HG02759 (cell line): ENCODE measurements around the gene LENG8.
"Not testable (repeated sequence)": the region's sequence is repeated elsewhere in the genome, so short reads cannot be mapped to it uniquely, and the experiment has no call there.

Experiments used
- ATAC-seq: cut with Tn5 transposase; IDR thresholded peaks from one replicate; pipeline ENCODE4 v1.9.1; 2021; ENCODE audit warnings: mild to moderate bottlenecking, moderate library complexity; ENCODE audit not compliant: unreplicated experiment

Gene LENG8

DNA sequence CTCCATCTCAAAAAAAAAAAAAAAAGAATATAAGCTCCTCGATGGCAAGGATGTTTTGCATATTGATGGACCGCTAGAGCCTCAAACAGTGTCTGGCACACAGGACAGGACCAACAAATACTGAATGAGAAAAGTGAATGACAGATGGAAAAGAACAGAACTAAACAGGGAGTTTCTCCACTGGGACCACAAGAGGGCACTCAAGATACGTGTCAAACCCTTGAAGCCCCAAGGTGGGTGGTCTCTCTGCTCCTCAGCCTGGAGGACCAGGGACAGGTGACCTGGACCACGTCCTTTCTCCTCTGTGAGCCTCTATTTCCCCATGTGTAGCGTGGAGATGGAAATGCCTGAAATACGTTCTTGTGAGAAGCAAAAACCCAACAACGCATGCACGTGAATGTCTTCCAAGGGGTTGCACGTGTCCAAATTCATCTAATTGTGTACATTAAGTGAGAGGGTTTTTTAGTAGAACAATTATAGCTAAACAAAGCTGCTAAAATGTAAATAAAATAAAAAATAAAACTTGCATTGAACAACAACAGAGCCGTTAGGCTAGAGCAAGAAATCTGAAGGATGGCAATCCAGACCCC is 29.8 kb downstream of the LENG8 start:
- ATAC-seq = no peak

DNA sequence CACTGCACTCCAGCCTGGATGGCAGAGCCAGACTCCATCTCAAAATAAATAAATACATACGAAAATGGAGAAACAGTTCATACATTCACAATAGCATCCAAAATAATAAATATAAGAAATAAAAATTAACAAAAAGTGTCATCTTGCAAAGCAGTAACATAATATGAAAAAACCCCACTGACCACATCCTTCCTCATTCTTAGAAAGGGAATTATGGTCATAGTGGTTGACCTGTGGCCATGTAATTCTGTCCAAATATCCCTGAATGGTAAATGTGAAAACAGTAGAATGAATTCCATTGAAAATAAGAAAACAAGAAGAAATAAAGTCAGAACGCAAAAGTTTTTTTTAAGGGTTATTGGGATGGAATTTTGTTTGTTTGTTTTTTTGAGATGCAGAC is 31.1 kb downstream of the LENG8 start:
- ATAC-seq = no peak

DNA sequence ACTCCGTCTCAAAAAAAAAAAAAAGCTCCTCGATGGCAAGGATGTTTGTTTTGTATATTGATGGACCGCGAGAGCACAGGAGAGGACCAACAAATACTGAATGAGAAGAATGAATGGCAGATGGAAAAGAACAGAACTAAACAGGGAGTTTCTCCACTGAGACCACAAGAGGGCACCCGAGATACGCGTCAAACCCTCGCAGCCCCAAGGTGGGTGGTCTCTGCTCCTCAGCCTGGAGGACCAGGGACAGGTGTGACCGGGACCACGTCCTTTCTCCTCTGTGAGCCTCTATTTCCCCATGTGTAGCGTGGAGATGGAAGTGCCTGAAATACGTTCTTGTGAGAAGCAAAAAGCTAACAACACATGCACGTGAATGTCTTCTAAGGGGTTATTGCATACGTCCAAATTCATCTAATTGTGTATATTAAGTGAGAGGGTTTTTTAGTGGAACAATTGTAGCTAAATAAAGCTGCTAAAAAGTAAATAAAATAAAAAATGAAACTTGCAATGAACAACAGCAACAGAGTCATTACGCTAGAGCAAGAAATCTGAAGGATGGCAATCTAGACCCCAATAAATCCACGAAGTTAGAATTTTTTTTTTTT is 32.4 kb downstream of the LENG8 start:
- no peak for ATAC-seq

- ATAC-seq = no peak
These were observed 33.9 kb downstream of the LENG8 start for GRCh38 chr19:54482889-54483288.

DNA sequence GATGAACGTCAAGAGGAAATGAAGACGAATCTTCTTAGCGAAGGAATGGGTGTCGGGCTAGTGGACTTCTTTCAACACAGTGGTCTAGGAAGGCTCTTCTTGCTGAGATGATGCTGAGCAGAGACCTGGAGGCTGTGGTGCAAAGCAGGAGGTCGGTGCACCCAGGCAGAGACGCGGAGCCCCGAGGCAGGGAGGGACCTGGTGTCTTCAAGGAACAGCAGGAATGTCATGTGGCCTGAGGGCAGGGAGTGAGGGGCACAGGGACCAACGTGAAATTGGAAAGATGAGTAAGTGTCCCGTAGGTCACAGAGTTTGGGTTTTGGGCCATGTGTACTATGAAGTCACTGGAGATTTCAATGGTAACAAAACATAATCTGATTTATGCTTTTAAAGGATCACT is 35.5 kb downstream of the LENG8 start:
- ATAC-seq = no peak

- no peak for ATAC-seq
These were observed 36.9 kb downstream of the LENG8 start for GRCh38 chr19:54485851-54486250.

GRCh38 chr19:54489341-54489740 is 40.3 kb downstream of the LENG8 start:
- ATAC-seq = no peak

DNA sequence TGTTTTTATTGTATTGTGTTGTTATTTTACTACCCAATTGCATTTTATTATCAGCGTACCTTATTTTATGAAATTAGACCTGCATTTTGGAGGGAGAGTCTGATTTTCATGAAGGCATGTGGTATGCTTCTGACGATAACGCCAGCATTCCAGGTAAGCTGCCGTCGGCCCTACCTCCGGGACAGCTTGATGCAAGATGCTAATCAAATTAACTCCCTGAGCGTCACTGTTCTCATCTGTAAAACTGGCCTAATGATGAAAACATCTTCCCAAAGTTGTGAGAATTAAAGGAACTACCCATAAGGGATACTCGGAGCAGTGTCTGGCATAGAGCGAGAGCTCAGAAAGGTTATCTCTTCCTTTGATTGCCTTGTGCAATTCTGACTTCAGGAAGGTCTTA is 40.8 kb downstream of the LENG8 start:
- ATAC-seq = no peak

- ATAC-seq = no peak
These were observed 43.6 kb downstream of the LENG8 start for GRCh38 chr19:54492568-54492967.

GRCh38 chr19:54493056-54493455 is 44.1 kb downstream of the LENG8 start:
- not testable (repeated sequence) for ATAC-seq

DNA sequence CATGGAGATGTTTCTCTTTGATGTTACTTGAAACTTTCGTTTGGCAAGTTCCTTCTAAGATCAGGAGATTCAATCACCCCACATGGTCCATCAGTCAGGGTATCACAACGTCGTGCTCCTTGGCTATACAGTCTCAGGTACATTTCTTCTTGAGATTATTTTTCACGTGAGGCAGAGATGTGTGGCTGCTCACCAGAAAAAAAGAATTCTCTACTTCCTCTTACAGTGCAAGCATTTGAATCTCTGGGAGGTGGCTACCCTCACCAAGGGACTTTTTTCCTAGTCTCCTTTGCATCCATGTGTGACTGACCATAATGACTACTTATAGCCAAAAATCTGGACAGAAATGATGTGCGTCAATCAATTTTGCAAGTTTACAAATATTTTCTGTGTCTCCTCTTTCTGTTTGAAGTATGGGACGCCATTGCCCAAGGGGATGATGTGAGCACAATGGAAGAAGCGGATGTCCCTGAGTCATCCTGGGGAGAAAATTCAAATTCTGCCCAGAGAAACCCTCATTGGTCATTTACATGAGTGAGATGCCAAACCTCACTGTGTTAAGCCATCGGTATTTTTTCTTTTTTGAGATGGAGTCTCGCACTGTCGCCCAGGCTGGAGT is 45.1 kb downstream of the LENG8 start:
- ATAC-seq = no peak

DNA sequence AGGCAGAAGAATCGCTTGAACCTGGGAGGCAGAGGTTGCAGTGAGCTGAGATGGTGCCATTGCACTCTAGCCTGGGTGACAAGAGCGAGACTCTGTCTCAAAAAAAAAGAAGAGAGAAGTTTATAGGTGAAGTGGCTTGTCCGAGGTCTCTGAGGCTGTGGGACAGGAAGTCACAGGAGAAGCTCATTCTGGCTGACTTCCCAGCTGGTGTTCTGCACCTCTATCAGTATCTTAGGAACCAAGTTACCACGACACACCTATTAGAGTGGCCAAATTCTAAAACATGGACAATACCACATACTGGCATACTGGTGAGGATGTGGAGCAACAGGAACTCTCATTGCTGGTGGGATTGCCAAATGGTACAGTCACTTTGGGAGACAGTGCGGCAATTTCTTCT is 46.3 kb downstream of the LENG8 start:
- ATAC-seq = not testable (repeated sequence)

DNA sequence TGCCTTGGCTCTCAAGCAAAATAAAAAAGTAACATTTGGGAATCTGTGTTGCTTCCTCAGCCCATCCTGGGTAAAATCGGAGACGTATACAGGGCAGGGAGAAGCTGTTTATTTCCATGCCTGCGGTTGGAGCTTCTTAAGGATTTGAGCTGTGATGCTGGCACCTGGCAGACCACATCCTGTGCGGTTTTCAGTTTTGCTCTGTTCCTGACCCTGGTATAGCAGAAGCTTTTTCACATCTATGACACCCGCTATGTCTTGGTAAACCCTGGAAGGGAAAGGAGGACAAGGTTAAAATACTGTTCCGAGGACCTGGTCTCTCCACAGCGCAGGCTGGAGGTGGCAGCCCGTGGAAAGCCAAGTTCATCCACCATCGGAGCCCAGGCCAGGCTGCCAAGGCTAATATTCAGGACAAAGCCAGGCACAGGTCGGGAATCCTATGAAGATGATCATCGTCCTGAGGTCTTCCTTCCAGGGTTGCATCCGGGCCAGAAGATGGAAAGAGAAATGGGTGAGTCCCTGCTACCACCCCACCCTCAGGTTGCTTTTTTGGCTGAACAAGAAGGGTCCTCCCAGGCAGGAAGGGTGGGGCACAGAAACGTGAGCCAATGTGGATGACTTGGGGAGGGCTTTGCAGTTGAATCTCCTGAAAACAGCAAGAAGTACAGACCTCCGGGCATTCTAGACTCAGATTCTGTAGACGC is 48.9 kb downstream of the LENG8 start:
- not testable (repeated sequence) for ATAC-seq

DNA sequence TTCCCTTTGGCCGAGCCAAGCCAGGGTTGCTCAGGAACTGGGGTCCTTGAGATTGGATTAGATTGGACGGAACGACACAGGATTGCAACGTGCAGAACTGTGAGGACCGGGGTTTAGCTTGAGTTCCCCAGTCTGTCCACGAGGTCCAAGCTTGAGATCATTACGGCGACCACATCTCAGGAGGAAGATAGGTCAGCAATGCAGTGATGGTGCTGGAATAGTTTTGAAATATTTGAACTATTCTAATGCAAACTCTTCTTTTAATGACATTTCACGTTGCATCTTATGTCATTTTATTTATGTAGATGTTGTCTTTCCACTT is 49.4 kb downstream of the LENG8 start:
- not testable (repeated sequence) for ATAC-seq

DNA sequence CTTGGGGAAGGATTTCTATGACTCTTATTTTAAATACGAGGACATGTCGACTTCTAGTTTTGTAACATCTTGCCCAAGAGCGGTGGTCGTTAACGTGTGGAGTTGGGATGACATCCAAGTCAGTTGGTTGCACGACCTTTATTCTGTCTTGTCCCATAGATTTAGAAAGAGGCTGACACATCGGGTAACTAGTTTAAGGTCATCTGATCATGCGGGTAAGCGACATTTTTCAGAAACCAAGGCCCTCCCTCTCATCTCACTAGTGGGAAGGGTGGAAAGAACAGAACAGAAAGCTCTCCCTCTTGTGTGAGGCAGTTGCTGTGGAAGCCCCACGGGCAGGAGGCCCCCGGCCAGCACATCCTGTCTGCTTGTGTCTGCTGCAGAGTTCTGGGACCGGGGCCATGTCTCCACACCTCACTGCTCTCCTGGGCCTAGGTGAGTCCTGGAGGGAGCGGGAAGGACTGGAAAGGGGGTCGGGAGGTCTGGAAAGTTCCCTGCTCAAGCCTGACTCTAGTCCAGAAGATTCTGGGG is 53.6 kb downstream of the LENG8 start, which contains the start of gene LAIR2:
TSS of gene LAIR2 (plus strand) at position 314 of the 531 bp plus-strand sequence. CDS start at position 402, 88 bp downstream.
- ATAC-seq = no peak

- not testable (repeated sequence) for ATAC-seq
These were observed 56.5 kb downstream of the LENG8 start for GRCh38 chr19:54505542-54505941.

- ATAC-seq = no peak
These were observed 57.1 kb downstream of the LENG8 start for GRCh38 chr19:54506079-54506478.

- not testable (repeated sequence) for ATAC-seq
These were observed 58.2 kb downstream of the LENG8 start for GRCh38 chr19:54507038-54507717.

DNA sequence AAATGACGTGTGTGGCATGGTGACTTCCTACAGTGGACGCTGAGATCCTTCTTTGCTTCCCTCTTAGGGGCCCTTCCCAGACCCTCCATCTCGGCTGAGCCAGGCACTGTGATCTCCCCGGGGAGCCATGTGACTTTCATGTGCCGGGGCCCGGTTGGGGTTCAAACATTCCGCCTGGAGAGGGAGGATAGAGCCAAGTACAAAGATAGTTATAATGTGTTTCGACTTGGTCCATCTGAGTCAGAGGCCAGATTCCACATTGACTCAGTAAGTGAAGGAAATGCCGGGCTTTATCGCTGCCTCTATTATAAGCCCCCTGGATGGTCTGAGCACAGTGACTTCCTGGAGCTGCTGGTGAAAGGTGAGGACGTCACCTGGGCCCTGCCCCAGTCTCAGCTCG is 58.8 kb downstream of the LENG8 start:
- no peak for ATAC-seq

GRCh38 chr19:54508487-54508886 is 59.5 kb downstream of the LENG8 start:
- ATAC-seq = not testable (repeated sequence)
